HG03064 (cell line): ENCODE data around the gene SLC7A9.
"Not testable (repeated sequence)": the region's sequence is repeated elsewhere in the genome, so short reads cannot be mapped to it uniquely, and the experiment has no call there.

Experiments used
- ATAC-seq: cut with Tn5 transposase; IDR thresholded peaks from one replicate; pipeline ENCODE4 v1.9.1; 2021; ENCODE audit warnings: low read depth; ENCODE audit not compliant: unreplicated experiment

Gene SLC7A9

GRCh38 chr19:32886241-32886640, 16.7 kb upstream of the SLC7A9 start:
- ATAC-seq, result no peak

GRCh38 chr19:32885255-32885654, 15.7 kb upstream of the SLC7A9 start:
- not testable (repeated sequence) for ATAC-seq

- ATAC-seq, result no peak
Measured at GRCh38 chr19:32881766-32882165, 12.2 kb upstream of the SLC7A9 start.

GRCh38 chr19:32880622-32881021, 11.1 kb upstream of the SLC7A9 start:
- ATAC-seq, result no peak

- ATAC-seq, result no peak
Measured at GRCh38 chr19:32879741-32880140, 10.2 kb upstream of the SLC7A9 start.

GRCh38 chr19:32878988-32879387, 9.4 kb upstream of the SLC7A9 start:
- no peak for ATAC-seq

GRCh38 chr19:32877977-32878745, 8.6 kb upstream of the SLC7A9 start:
- ATAC-seq, result no peak

GRCh38 chr19:32877323-32877912, 7.9 kb upstream of the SLC7A9 start:
- no peak for ATAC-seq

GRCh38 chr19:32876919-32877285, 7.3 kb upstream of the SLC7A9 start:
- ATAC-seq, result no peak

- no peak for ATAC-seq
Measured at GRCh38 chr19:32876236-32876918, 6.8 kb upstream of the SLC7A9 start.

- no peak for ATAC-seq
Measured at GRCh38 chr19:32875428-32875827, 5.9 kb upstream of the SLC7A9 start.

GRCh38 chr19:32874605-32875004, 5.0 kb upstream of the SLC7A9 start:
- ATAC-seq, result no peak

GRCh38 chr19:32873247-32873959, 3.8 kb upstream of the SLC7A9 start:
- ATAC-seq, result no peak

GRCh38 chr19:32872391-32872790, 2.8 kb upstream of the SLC7A9 start:
- ATAC-seq, result no peak

GRCh38 chr19:32870981-32871451, 1.4 kb upstream of the SLC7A9 start:
- ATAC-seq, result no peak

GRCh38 chr19:32869966-32870573, 503 bp upstream of the SLC7A9 start:
- ATAC-seq, result no peak

- ATAC-seq, result no peak
Measured at GRCh38 chr19:32868206-32868950, 1.2 kb downstream of the SLC7A9 start.

GRCh38 chr19:32867436-32867835, 2.1 kb downstream of the SLC7A9 start:
- not testable (repeated sequence) for ATAC-seq

GRCh38 chr19:32866564-32867265, 2.9 kb downstream of the SLC7A9 start:
- ATAC-seq, result no peak
